GM12878 (cell line): Measurements from ENCODE around the gene TERF2IP. TPM values are rescaled to one million over a fixed set of nuclear protein-coding genes. Genes with fewer than 3 reads are reported as not detected.
A peak's percentile ranks its signal among the peaks of the same experiment; 100 is the strongest.

ENCODE experiments used
- CBFB ChIP-seq: IDR thresholded peaks from 2 replicates; pipeline ENCODE4 v1.6.1; 2016; ENCODE audit warnings: antibody characterized with exemption, low read depth
- EZH2 ChIP-seq: IDR thresholded peaks from 2 replicates; pipeline ENCODE4 v1.6.1; 2012; ENCODE audit warnings: low read depth, mild to moderate bottlenecking, control low read depth, inconsistent platforms, low read length, borderline replicate concordance; ENCODE audit not compliant: control insufficient read depth
- FOS ChIP-seq: IDR thresholded peaks from 3 replicates; pipeline ENCODE4 v1.6.1; 2011; ENCODE audit warnings: borderline replicate concordance; ENCODE audit not compliant: insufficient read length; ENCODE audit errors: extremely low read depth
- IRF5 ChIP-seq: fragments of 450-650 bp; IDR thresholded peaks from 2 replicates; pipeline ENCODE4 v1.6.1; 2017; ENCODE audit warnings: borderline replicate concordance
- MTA2 ChIP-seq: fragments of 450-650 bp; IDR thresholded peaks from 2 replicates; pipeline ENCODE4 v1.6.1; 2016; ENCODE audit warnings: low read depth, mild to moderate bottlenecking, moderate library complexity
- MXI1 ChIP-seq: fragments of 150-350 bp; IDR thresholded peaks from 2 replicates; pipeline ENCODE4 v1.6.1; 2011; ENCODE audit warnings: low read depth, mild to moderate bottlenecking, inconsistent platforms, low read length, improper control_type of control experiment
- PKNOX1 ChIP-seq: fragments of 450-650 bp; IDR thresholded peaks from 2 replicates; pipeline ENCODE4 v1.6.1; 2016; ENCODE audit warnings: mild to moderate bottlenecking
- RB1 ChIP-seq: fragments of 450-650 bp; formaldehyde crosslinking; IDR thresholded peaks from 2 replicates; pipeline ENCODE4 v1.6.1; 2017; ENCODE audit warnings: mild to moderate bottlenecking, borderline replicate concordance
- SPI1 ChIP-seq: IDR thresholded peaks from 2 replicates; pipeline ENCODE4 v1.6.1; 2011; ENCODE audit warnings: low read depth, mild to moderate bottlenecking, low read length, moderate library complexity, borderline replicate concordance; ENCODE audit not compliant: insufficient read depth
- TARDBP ChIP-seq: IDR thresholded peaks from 2 replicates; pipeline ENCODE4 v1.6.1; 2016; ENCODE audit warnings: borderline replicate concordance
- TBL1XR1 ChIP-seq: IDR thresholded peaks from 2 replicates; pipeline ENCODE4 v1.6.1; 2012; ENCODE audit warnings: low read depth, low read length, improper control_type of control experiment
- TCF3 ChIP-seq: IDR thresholded peaks from 2 replicates; pipeline ENCODE4 v1.6.1; 2012; ENCODE audit warnings: low read depth, mild to moderate bottlenecking, low read length, borderline replicate concordance; ENCODE audit not compliant: insufficient read depth
- ZBED1 ChIP-seq: IDR thresholded peaks from 2 replicates; pipeline ENCODE4 v1.6.1; 2016; ENCODE audit warnings: borderline replicate concordance
- ZNF24 ChIP-seq: fragments of 450-650 bp; IDR thresholded peaks from 2 replicates; pipeline ENCODE4 v1.6.1; 2017; ENCODE audit warnings: antibody characterized with exemption, mild to moderate bottlenecking
- polyA plus RNA-seq, 11 experiments: library from polyadenylated mRNA; depleted of rRNA in 4 of 11; unstranded in 6 of 11; stranded (reverse) in 5 of 11; fragments of >200 nt; fragmentation: Nextera tagmentation in 4 of 11; fragmentation: Illumina TruSeq in 1 of 11; extraction: Ambion mirVana in 4 of 11; extraction: Trizol in 1 of 11; gene quantifications; 1 replicate in 1 of 11; 2 replicates in 10 of 11; pipeline versions ENCODE4 v1.2.1 to v1.2.3, GENCODE V29; 2011 to 2016; ENCODE audit warnings: inconsistent platforms in 2 of 11, missing spikeins in 2 of 11, low read depth in 1 of 11
- total RNA-seq, 4 experiments: library from RNA; depleted of rRNA in 3 of 4; stranded (reverse); fragments of >200 nt in 3 of 4; fragmentation: Illumina TruSeq in 1 of 4; extraction: Trizol in 1 of 4; gene quantifications; 2 replicates each; pipeline versions ENCODE4 v1.2.1 to v1.2.3, GENCODE V29; 2013 to 2021
- TF ChIP-seq, protein P1 (sequence below), 3 experiments: IDR thresholded peaks in 2 of 3; conservative IDR thresholded peaks in 1 of 3; 2 replicates each; pipeline ENCODE4 v1.5.1; 2011; ENCODE audit warnings: low read depth in 3 of 3, low read length in 3 of 3, mild to moderate bottlenecking in 3 of 3, control low read depth in 2 of 3, moderate library complexity in 2 of 3, inconsistent platforms in 1 of 3, mixed read lengths in 1 of 3; ENCODE audit not compliant: control insufficient read depth in 2 of 3, insufficient read depth in 1 of 3; ENCODE audit errors: extremely low read depth in 1 of 3
- TF ChIP-seq, protein P2 (sequence below): IDR thresholded peaks from 2 replicates; pipeline ENCODE4 v1.6.1; 2012; ENCODE audit warnings: low read depth, low read length, improper control_type of control experiment
- TF ChIP-seq, protein P3 (sequence below): fragments of 450-650 bp; conservative IDR thresholded peaks from 2 replicates; pipeline ENCODE4 v1.6.1; 2017; ENCODE audit warnings: mild to moderate bottlenecking, moderate library complexity
- TF ChIP-seq, protein P4 (sequence below): fragments of 450-650 bp; IDR thresholded peaks from 2 replicates; pipeline ENCODE4 v1.6.1; 2017; ENCODE audit warnings: mild to moderate bottlenecking, low read depth, inconsistent platforms; ENCODE audit not compliant: poor library complexity, severe bottlenecking

The TERF2IP gene
- total and polyA plus RNA-seq, 10 of the 15 experiments (the other 5 are each of a cell fraction or from before 2014, with no cell fraction given) = 19.6 to 93.1 (median 54.4) TPM

- no peak for TF ChIP-seq TCF3
- no peak for TF ChIP-seq ZNF24
- TF ChIP-seq SPI1 = no peak
- peak; percentile 45; the same call in 1 of the 2 replicates for TF ChIP-seq PKNOX1
- no peak for TF ChIP-seq EZH2
- peak; percentile 97 for TF ChIP-seq MXI1
- TF ChIP-seq MTA2 = no peak
- TF ChIP-seq, protein P1, sequence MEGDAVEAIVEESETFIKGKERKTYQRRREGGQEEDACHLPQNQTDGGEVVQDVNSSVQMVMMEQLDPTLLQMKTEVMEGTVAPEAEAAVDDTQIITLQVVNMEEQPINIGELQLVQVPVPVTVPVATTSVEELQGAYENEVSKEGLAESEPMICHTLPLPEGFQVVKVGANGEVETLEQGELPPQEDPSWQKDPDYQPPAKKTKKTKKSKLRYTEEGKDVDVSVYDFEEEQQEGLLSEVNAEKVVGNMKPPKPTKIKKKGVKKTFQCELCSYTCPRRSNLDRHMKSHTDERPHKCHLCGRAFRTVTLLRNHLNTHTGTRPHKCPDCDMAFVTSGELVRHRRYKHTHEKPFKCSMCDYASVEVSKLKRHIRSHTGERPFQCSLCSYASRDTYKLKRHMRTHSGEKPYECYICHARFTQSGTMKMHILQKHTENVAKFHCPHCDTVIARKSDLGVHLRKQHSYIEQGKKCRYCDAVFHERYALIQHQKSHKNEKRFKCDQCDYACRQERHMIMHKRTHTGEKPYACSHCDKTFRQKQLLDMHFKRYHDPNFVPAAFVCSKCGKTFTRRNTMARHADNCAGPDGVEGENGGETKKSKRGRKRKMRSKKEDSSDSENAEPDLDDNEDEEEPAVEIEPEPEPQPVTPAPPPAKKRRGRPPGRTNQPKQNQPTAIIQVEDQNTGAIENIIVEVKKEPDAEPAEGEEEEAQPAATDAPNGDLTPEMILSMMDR (IDR thresholded peaks at IDR 0.05 in 2 of 3, conservative IDR thresholded peaks at IDR 0.05 in 1 of 3; ENCODE audit: control insufficient read depth in 2 of 3, extremely low read depth in 1 of 3, insufficient read depth in 1 of 3, low read depth in 3 of 3, low read length in 3 of 3) = no peak
- TF ChIP-seq, protein P2, sequence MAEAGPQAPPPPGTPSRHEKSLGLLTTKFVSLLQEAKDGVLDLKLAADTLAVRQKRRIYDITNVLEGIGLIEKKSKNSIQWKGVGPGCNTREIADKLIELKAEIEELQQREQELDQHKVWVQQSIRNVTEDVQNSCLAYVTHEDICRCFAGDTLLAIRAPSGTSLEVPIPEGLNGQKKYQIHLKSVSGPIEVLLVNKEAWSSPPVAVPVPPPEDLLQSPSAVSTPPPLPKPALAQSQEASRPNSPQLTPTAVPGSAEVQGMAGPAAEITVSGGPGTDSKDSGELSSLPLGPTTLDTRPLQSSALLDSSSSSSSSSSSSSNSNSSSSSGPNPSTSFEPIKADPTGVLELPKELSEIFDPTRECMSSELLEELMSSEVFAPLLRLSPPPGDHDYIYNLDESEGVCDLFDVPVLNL = peak; percentile 74
- peak; percentile 51; the same call in 1 of the 2 replicates for TF ChIP-seq TARDBP
- TF ChIP-seq, protein P3, sequence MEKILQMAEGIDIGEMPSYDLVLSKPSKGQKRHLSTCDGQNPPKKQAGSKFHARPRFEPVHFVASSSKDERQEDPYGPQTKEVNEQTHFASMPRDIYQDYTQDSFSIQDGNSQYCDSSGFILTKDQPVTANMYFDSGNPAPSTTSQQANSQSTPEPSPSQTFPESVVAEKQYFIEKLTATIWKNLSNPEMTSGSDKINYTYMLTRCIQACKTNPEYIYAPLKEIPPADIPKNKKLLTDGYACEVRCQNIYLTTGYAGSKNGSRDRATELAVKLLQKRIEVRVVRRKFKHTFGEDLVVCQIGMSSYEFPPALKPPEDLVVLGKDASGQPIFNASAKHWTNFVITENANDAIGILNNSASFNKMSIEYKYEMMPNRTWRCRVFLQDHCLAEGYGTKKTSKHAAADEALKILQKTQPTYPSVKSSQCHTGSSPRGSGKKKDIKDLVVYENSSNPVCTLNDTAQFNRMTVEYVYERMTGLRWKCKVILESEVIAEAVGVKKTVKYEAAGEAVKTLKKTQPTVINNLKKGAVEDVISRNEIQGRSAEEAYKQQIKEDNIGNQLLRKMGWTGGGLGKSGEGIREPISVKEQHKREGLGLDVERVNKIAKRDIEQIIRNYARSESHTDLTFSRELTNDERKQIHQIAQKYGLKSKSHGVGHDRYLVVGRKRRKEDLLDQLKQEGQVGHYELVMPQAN = peak; percentile 96
- TF ChIP-seq ZBED1 = peak; percentile 85; the same call in 1 of the 2 replicates
- TF ChIP-seq TBL1XR1 = peak; percentile 57; the same call in 1 of the 2 replicates
- TF ChIP-seq FOS = no peak
- TF ChIP-seq RB1 = peak; percentile 95; the same call in 1 of the 2 replicates
- TF ChIP-seq CBFB = peak; percentile 83
- peak; percentile 66 for TF ChIP-seq IRF5
- TF ChIP-seq, protein P4, sequence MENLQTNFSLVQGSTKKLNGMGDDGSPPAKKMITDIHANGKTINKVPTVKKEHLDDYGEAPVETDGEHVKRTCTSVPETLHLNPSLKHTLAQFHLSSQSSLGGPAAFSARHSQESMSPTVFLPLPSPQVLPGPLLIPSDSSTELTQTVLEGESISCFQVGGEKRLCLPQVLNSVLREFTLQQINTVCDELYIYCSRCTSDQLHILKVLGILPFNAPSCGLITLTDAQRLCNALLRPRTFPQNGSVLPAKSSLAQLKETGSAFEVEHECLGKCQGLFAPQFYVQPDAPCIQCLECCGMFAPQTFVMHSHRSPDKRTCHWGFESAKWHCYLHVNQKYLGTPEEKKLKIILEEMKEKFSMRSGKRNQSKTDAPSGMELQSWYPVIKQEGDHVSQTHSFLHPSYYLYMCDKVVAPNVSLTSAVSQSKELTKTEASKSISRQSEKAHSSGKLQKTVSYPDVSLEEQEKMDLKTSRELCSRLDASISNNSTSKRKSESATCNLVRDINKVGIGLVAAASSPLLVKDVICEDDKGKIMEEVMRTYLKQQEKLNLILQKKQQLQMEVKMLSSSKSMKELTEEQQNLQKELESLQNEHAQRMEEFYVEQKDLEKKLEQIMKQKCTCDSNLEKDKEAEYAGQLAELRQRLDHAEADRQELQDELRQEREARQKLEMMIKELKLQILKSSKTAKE = no peak
These were observed 24.6 kb upstream of the TERF2IP start, which contains the start of gene ADAT1 (continued) for GRCh38 chr16:75622761-75623605.
